GM23248 (cell line): ENCODE results near the gene ABHD12.

ENCODE experiments used
- EZH2 ChIP-seq: fragments of 200-600 bp; sonication (generic); IDR thresholded peaks from 2 replicates; pipeline ENCODE4 v1.6.1; 2018; ENCODE audit warnings: antibody characterized with exemption, mild to moderate bottlenecking; ENCODE audit not compliant: insufficient read depth, poor library complexity, severe bottlenecking
- EZH2phosphoT487 ChIP-seq: fragments of 200-600 bp; sonication (generic); IDR thresholded peaks from 2 replicates; pipeline ENCODE4 v1.6.1; 2018; ENCODE audit warnings: antibody characterized with exemption, moderate library complexity, mild to moderate bottlenecking, low read depth; ENCODE audit not compliant: insufficient read depth

GRCh38 chr20:25378884-25379733 lies 11.5 kb downstream of the ABHD12 start:
- TF ChIP-seq EZH2phosphoT487 (no peak), EZH2 (no peak)
